H1 (cell line): ENCODE measurements around the gene JPT1. TPM values are rescaled to one million over a fixed set of nuclear protein-coding genes. Genes with fewer than 3 reads are reported as not detected.
A peak's percentile ranks its signal among the peaks of the same experiment; 100 is the strongest.

Experiments
- CTCF ChIA-PET: fragments of 300-600 bp; sonication (Branson Sonifier 250); formaldehyde crosslinking; loops from one replicate; lab custom pipeline; 2021; ENCODE audit not compliant: partially characterized antibody; lab: Charles Lee
- POLR2A ChIA-PET: fragments of 300-600 bp; sonication (Branson Sonifier 250); formaldehyde crosslinking; loops from one replicate; lab custom pipeline; 2021; ENCODE audit warnings: inconsistent platforms; ENCODE audit not compliant: partially characterized antibody; lab: Charles Lee
- DNase-seq, 2 experiments: peaks; one replicate each; pipeline versions ENCODE4 v3.0.0 to v3.0.0-alpha.2; 2010 to 2022; ENCODE audit warnings: low spot score in 2 of 2, low read depth in 1 of 2, mixed read lengths in 1 of 2
- FAIRE-seq: peaks from 2 replicates; lab custom pipeline; 2011; peaks lifted over from hg19 to GRCh38; lab: Jason Lieb, UNC
- H2AFZ ChIP-seq: 2 replicates; pipeline ENCODE4 v1.8.1; 2012; ENCODE audit warnings: low read length, inconsistent platforms
- H2AK5ac ChIP-seq: 2 replicates; pipeline ENCODE4 v1.6.1; 2013; ENCODE audit warnings: low read depth, low read length
- H2BK120ac ChIP-seq: replicated peaks from 2 replicates; pipeline ENCODE3; 2013; ENCODE audit warnings: low read depth, low read length, inconsistent platforms
- H2BK12ac ChIP-seq: 2 replicates; pipeline ENCODE4 v1.6.1; 2013; ENCODE audit warnings: low read depth, low read length
- H2BK15ac ChIP-seq: 2 replicates; pipeline ENCODE4 v1.6.1; 2013; ENCODE audit warnings: low read length
- H2BK20ac ChIP-seq: 2 replicates; pipeline ENCODE4 v1.6.1; 2013; ENCODE audit warnings: low read length
- H2BK5ac ChIP-seq: 2 replicates; pipeline ENCODE4 v1.6.1; 2013; ENCODE audit warnings: low read depth, low read length
- H3K14ac ChIP-seq: 2 replicates; pipeline ENCODE4 v1.6.1; 2013; ENCODE audit warnings: inconsistent platforms; ENCODE audit not compliant: insufficient read length
- H3K18ac ChIP-seq: 2 replicates; pipeline ENCODE4 v1.6.1; 2013; ENCODE audit warnings: low read length; ENCODE audit errors: extremely low read depth
- H3K23ac ChIP-seq: 2 replicates; pipeline ENCODE4 v1.6.1; 2013; ENCODE audit warnings: inconsistent platforms; ENCODE audit not compliant: insufficient read length
- H3K23me2 ChIP-seq: 2 replicates; pipeline ENCODE4 v1.6.1; 2013; ENCODE audit warnings: low read depth, low read length
- H3K27ac ChIP-seq: 2 replicates; pipeline ENCODE4 v1.6.1; 2011; ENCODE audit warnings: low read depth, low read length, inconsistent platforms
- H3K27me3 ChIP-seq, 4 experiments: replicated peaks in 1 of 4; 1 replicate in 1 of 4; 2 replicates in 3 of 4; pipeline versions ENCODE4 v1.6.1 to v1.8.1; 2011 to 2013; ENCODE audit warnings: low read length in 3 of 4, mild to moderate bottlenecking in 3 of 4, inconsistent platforms in 2 of 4, mixed read lengths in 2 of 4, moderate library complexity in 1 of 4; ENCODE audit not compliant: control insufficient read depth in 3 of 4, insufficient read depth in 3 of 4; ENCODE audit errors: extremely low read depth in 1 of 4
- H3K36me3 ChIP-seq, 4 experiments: 2 replicates each; pipeline versions ENCODE4 v1.6.1 to v1.8.1; 2011 to 2013; ENCODE audit warnings: mild to moderate bottlenecking in 4 of 4, low read length in 3 of 4, moderate library complexity in 2 of 4, control low read depth in 1 of 4, inconsistent platforms in 1 of 4; ENCODE audit not compliant: insufficient read depth in 4 of 4, control insufficient read depth in 2 of 4
- H3K4ac ChIP-seq: replicated peaks from 2 replicates; pipeline ENCODE3; 2013; ENCODE audit warnings: low read length, low read depth, mixed read lengths, inconsistent platforms; ENCODE audit not compliant: insufficient read length
- H3K4me1 ChIP-seq, 4 experiments: replicated peaks in 1 of 4; 1 replicate in 1 of 4; 2 replicates in 3 of 4; pipeline versions ENCODE4 v1.6.1 to v1.8.1; 2011 to 2013; ENCODE audit warnings: low read length in 3 of 4, inconsistent platforms in 2 of 4, mixed read lengths in 1 of 4; ENCODE audit not compliant: insufficient read depth in 4 of 4, control insufficient read depth in 3 of 4
- H3K4me2 ChIP-seq, 2 experiments: 2 replicates each; pipeline versions ENCODE4 v1.6.1 to v1.8.1; 2011 to 2013; ENCODE audit warnings: low read depth in 2 of 2, low read length in 2 of 2, control low read depth in 1 of 2, inconsistent platforms in 1 of 2, mild to moderate bottlenecking in 1 of 2; ENCODE audit not compliant: insufficient read depth in 1 of 2
- H3K4me3 ChIP-seq, 4 experiments: fragments of 200-600, 300-600 bp in 1 of 4; sonication (generic), shearing (Covaris generic), sonication (Bioruptor Twin) in 1 of 4; 2 replicates each; pipeline versions ENCODE4 v1.5.1 to v1.8.1; 2011 to 2016; ENCODE audit warnings: low read length in 4 of 4, low read depth in 3 of 4, control low read depth in 2 of 4, inconsistent platforms in 2 of 4, mild to moderate bottlenecking in 2 of 4, mixed read lengths in 1 of 4, moderate library complexity in 1 of 4; ENCODE audit not compliant: insufficient read depth in 2 of 4; ENCODE audit errors: extremely low read depth in 1 of 4
- H3K56ac ChIP-seq: replicated peaks from 2 replicates; pipeline ENCODE3; 2013; ENCODE audit warnings: low read depth, mild to moderate bottlenecking, mixed read lengths, low read length, inconsistent platforms; ENCODE audit not compliant: insufficient read length
- H3K79me1 ChIP-seq: 2 replicates; pipeline ENCODE4 v1.6.1; 2013; ENCODE audit warnings: low read depth, low read length, control low read depth
- H3K79me2 ChIP-seq, 2 experiments: 2 replicates each; pipeline versions ENCODE4 v1.6.1 to v1.8.1; 2012 to 2013; ENCODE audit warnings: low read length in 2 of 2, mild to moderate bottlenecking in 2 of 2, inconsistent platforms in 1 of 2; ENCODE audit not compliant: insufficient read depth in 2 of 2, control insufficient read depth in 1 of 2
- H3K9ac ChIP-seq, 4 experiments: replicated peaks in 1 of 4; 1 replicate in 1 of 4; 2 replicates in 3 of 4; pipeline versions ENCODE4 v1.6.1 to v1.8.1; 2011 to 2013; ENCODE audit warnings: low read depth in 3 of 4, low read length in 3 of 4, control low read depth in 2 of 4, mild to moderate bottlenecking in 2 of 4, moderate library complexity in 2 of 4, inconsistent platforms in 1 of 4; ENCODE audit errors: extremely low read depth in 1 of 4
- H3K9me3 ChIP-seq, 2 experiments: 2 replicates each; pipeline versions ENCODE4 v1.6.1 to v1.8.1; 2012 to 2013; ENCODE audit warnings: mild to moderate bottlenecking in 2 of 2, moderate library complexity in 2 of 2, control low read depth in 1 of 2, inconsistent platforms in 1 of 2, low read depth in 1 of 2, low read length in 1 of 2, mixed read lengths in 1 of 2; ENCODE audit not compliant: insufficient read depth in 2 of 2
- H4K20me1 ChIP-seq, 2 experiments: replicated peaks in 1 of 2; 2 replicates each; pipeline versions ENCODE3 to v1.8.1; 2011 to 2013; ENCODE audit warnings: inconsistent platforms in 2 of 2, low read length in 2 of 2, mild to moderate bottlenecking in 1 of 2; ENCODE audit not compliant: insufficient read depth in 2 of 2, control insufficient read depth in 1 of 2
- H4K5ac ChIP-seq: 2 replicates; pipeline ENCODE4 v1.6.1; 2013; ENCODE audit warnings: low read length, low read depth, mixed read lengths, inconsistent platforms; ENCODE audit not compliant: insufficient read length
- H4K8ac ChIP-seq: 2 replicates; pipeline ENCODE4 v1.8.0; 2013; ENCODE audit warnings: mild to moderate bottlenecking, moderate library complexity, low read length, inconsistent platforms; ENCODE audit not compliant: insufficient read depth; ENCODE audit errors: extremely low read depth
- H4K91ac ChIP-seq: replicated peaks from 2 replicates; pipeline ENCODE3; 2013; ENCODE audit warnings: low read length, mixed read lengths, inconsistent platforms; ENCODE audit not compliant: insufficient read length
- KDM4A ChIP-seq: IDR thresholded peaks from one replicate; pipeline ENCODE4 v1.7.1; 2012; ENCODE audit warnings: low read depth, mild to moderate bottlenecking, moderate library complexity, low read length, inconsistent platforms; ENCODE audit not compliant: severe bottlenecking
- POLR2A ChIP-seq, 2 experiments: IDR thresholded peaks; 1 replicate in 1 of 2; 2 replicates in 1 of 2; pipeline ENCODE4 v1.6.1; 2011; ENCODE audit warnings: low read depth in 2 of 2, low read length in 2 of 2, mild to moderate bottlenecking in 2 of 2; ENCODE audit errors: control extremely low read depth in 1 of 2
- YY1 ChIP-seq: IDR thresholded peaks from 2 replicates; pipeline ENCODE4 v1.6.1; 2011; ENCODE audit warnings: low read depth, mild to moderate bottlenecking, low read length
- WGBS, 2 experiments: shearing (Covaris generic) in 1 of 2; methylation state at CpG; one replicate each; pipeline versions ENCODE4 v1.1.6 to v1.1.7; 2013 to 2015; ENCODE audit warnings: low lambda C conversion rate in 2 of 2, mixed read lengths in 2 of 2, inconsistent platforms in 1 of 2, low coverage in 1 of 2, missing lambda C conversion rate in 1 of 2; ENCODE audit not compliant: insufficient replicate concordance in 2 of 2, insufficient coverage in 1 of 2, insufficient read length in 1 of 2; ENCODE audit errors: extremely low coverage in 1 of 2, missing lambda C conversion rate in 1 of 2; 5-methylcytosine and 5-hydroxymethylcytosine counted together
- polyA plus RNA-seq, 7 experiments: library from polyadenylated mRNA; depleted of rRNA in 3 of 7; stranded (reverse) in 5 of 7; unstranded in 2 of 7; fragments of >200 nt in 5 of 7; fragments of 200-250 nt in 2 of 7; gene quantifications; 1 replicate in 5 of 7; 2 replicates in 1 of 7; 4 replicates in 1 of 7; pipeline versions ENCODE4 v1.2.1 to v1.2.3, GENCODE V29; 2011 to 2013; ENCODE audit warnings: missing spikeins in 2 of 7, mixed read lengths in 2 of 7
- total RNA-seq: library from RNA; stranded (reverse); fragmentation: NEBNext Ultra II Directional; extraction: Animal tissue kit (Norgen Biotek cat#: 25700); gene quantifications from 2 replicates; pipeline ENCODE4 v1.2.1, GENCODE V29; 2021
- TF ChIP-seq, protein P1 (sequence below): IDR thresholded peaks from 2 replicates; pipeline ENCODE4 v1.6.1; 2012; ENCODE audit warnings: low read length, inconsistent platforms

JPT1 gene
- total and polyA plus RNA-seq, 2 of the 8 experiments (the other 6 are each of a cell fraction or from before 2014, with no cell fraction given): 154 to 369 TPM

- no peak overlapping the region for H2BK12ac ChIP-seq
- H3K9me3 ChIP-seq: no peaks in the 10 kb centered on the region
- CTCF ChIA-PET: no interaction called here
- peak overlapping the region; percentile 85 for H4K91ac ChIP-seq
- no peaks in the 10 kb centered on the region for H3K27me3 ChIP-seq
- H3K23me2 ChIP-seq: peaks cover 6% of the 10 kb centered on the region
- H4K20me1 ChIP-seq: peaks cover 2 to 3% of the 10 kb centered on the region in 2 experiments
- H2AK5ac ChIP-seq: peak overlapping the region; percentile 46
- peak overlapping the region; percentile 72 to 99 for H3K4me2 ChIP-seq
- H2BK20ac ChIP-seq: no peak overlapping the region
- DNase-seq: no peak
- POLR2A ChIA-PET: interaction anchor here (0.9 to 11.6 kb wide), 6 partner anchors 8 to 109 kb away, joined by 3 to 213 read pairs (median 22); partner anchors contain the start of genes GGA3, MRPS7 and NUP85
- H3K79me2 ChIP-seq: peaks cover 29 to 61% of the 10 kb centered on the region in 2 experiments
- H3K56ac ChIP-seq: peak overlapping the region; percentile 21
- peaks cover 3 to 12% (median 9%) of the 10 kb centered on the region in 4 experiments; a peak in 6 of 7 replicates for H3K4me1 ChIP-seq
- H3K18ac ChIP-seq: peak overlapping the region; percentile 76; the same call in 1 of the 2 replicates
- H3K4me3 ChIP-seq: peak overlapping the region; percentile 87 to 95 (median 94)
- 2% methylated on average over 28 of the region's 28 CpGs; no CpG with 5 or more reads in 1 of the 2 experiments for WGBS, 2 experiments
- H4K5ac ChIP-seq: peak overlapping the region; percentile 37
- H2BK5ac ChIP-seq: peak overlapping the region; percentile 88; the same call in 1 of the 2 replicates
- H4K8ac ChIP-seq: peak overlapping the region; percentile 73; the same call in 1 of the 2 replicates
- peak overlapping the region; percentile 83 to 97 (median 88) for H3K9ac ChIP-seq
- H3K27ac ChIP-seq: peak overlapping the region; percentile 26
- peak overlapping the region; percentile 9 for H3K23ac ChIP-seq
- H2AFZ ChIP-seq: no peak overlapping the region
- no peak overlapping the region for H2BK120ac ChIP-seq
- H3K14ac ChIP-seq: no peak overlapping the region
- no peak for FAIRE-seq
- peaks cover 5% of the 10 kb centered on the region; the same call in 1 of the 2 replicates for H3K79me1 ChIP-seq
- H3K4ac ChIP-seq: peak overlapping the region; percentile 82
- H2BK15ac ChIP-seq: 0 out of 2 replicates have a peak overlapping the region, but pooled peaks have one; percentile 53
- peaks cover 4 to 10% (median 5%) of the 10 kb centered on the region in 4 experiments for H3K36me3 ChIP-seq
- no peak for TF ChIP-seq KDM4A
- peak; percentile 77 for TF ChIP-seq YY1
- TF ChIP-seq, protein P1, sequence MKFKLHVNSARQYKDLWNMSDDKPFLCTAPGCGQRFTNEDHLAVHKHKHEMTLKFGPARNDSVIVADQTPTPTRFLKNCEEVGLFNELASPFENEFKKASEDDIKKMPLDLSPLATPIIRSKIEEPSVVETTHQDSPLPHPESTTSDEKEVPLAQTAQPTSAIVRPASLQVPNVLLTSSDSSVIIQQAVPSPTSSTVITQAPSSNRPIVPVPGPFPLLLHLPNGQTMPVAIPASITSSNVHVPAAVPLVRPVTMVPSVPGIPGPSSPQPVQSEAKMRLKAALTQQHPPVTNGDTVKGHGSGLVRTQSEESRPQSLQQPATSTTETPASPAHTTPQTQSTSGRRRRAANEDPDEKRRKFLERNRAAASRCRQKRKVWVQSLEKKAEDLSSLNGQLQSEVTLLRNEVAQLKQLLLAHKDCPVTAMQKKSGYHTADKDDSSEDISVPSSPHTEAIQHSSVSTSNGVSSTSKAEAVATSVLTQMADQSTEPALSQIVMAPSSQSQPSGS: no peak
- TF ChIP-seq POLR2A (IDR thresholded peaks at IDR 0.05; ENCODE audit: control extremely low read depth in 1 of 2, low read depth in 2 of 2, low read length in 2 of 2): peak in 1 of 2 experiments; percentile 34; a peak in 2 of 3 replicates
Observed at GRCh38 chr17:75152922-75153779, 1.2 kb downstream of the JPT1 start.
